HEK293 (cell line): ENCODE results near the gene KIF26B.

Experiments
- CTCF ChIA-PET: fragments of 350-600 bp; formaldehyde crosslinking; extraction: SDS; loops from one replicate; lab custom pipeline; 2021; ENCODE audit warnings: antibody characterized with exemption; lab: Yijun Ruan, JAX
- POLR2A ChIA-PET: fragments of 300-600 bp; formaldehyde crosslinking; extraction: SDS; loops from one replicate; lab custom pipeline; 2020; ENCODE audit warnings: antibody characterized with exemption, inconsistent platforms; lab: Yijun Ruan, JAX
- H3K27ac ChIP-seq: fragments of 200-500 bp; sonication (Bioruptor generic); 2 replicates; pipeline ENCODE4 v1.5.1; 2014; ENCODE audit warnings: low read depth, low read length, control low read depth, inconsistent platforms; ENCODE audit errors: extremely low read depth
- H3K36me3 ChIP-seq, 2 experiments: fragments of 200-500 bp in 1 of 2; sonication (Bioruptor generic) in 1 of 2; 1 replicate in 1 of 2; 2 replicates in 1 of 2; pipeline ENCODE4 v1.5.1; 2014 to 2017; ENCODE audit warnings: inconsistent platforms in 2 of 2, low read length in 2 of 2; ENCODE audit not compliant: control insufficient read depth in 2 of 2, insufficient read depth in 1 of 2
- H3K4me1 ChIP-seq: fragments of 200-500 bp; sonication (Bioruptor generic); 2 replicates; pipeline ENCODE4 v1.5.1; 2014; ENCODE audit warnings: mild to moderate bottlenecking, low read length, inconsistent platforms; ENCODE audit not compliant: control insufficient read depth, insufficient read depth
- H3K4me3 ChIP-seq: 2 replicates; pipeline ENCODE4 v1.5.1; 2011; ENCODE audit warnings: low read depth, mild to moderate bottlenecking, control low read depth, low read length, moderate library complexity
- H3K9me3 ChIP-seq: fragments of 200-500 bp; sonication (Bioruptor generic); 2 replicates; pipeline ENCODE4 v1.5.1; 2014; ENCODE audit warnings: low read depth, low read length, inconsistent platforms; ENCODE audit not compliant: control insufficient read depth, insufficient read depth
- KLF17 ChIP-seq: fragments of 450-650 bp; formaldehyde crosslinking; IDR thresholded peaks from 2 replicates; pipeline ENCODE4 v1.5.1; 2016; ENCODE audit warnings: missing biosample characterization, missing genetic modification characterization
- SP2 ChIP-seq: fragments of 450-650 bp; formaldehyde crosslinking; IDR thresholded peaks from 2 replicates; pipeline ENCODE4 v1.5.1; 2016; ENCODE audit warnings: missing biosample characterization, missing genetic modification characterization
- TCF7L2 ChIP-seq: IDR thresholded peaks from 2 replicates; pipeline ENCODE4 v1.6.1; 2011; ENCODE audit warnings: low read depth, mild to moderate bottlenecking, inconsistent platforms, low read length, moderate library complexity, borderline replicate concordance
- ZFHX2 ChIP-seq: fragments of 450-650 bp; formaldehyde crosslinking; conservative IDR thresholded peaks from 2 replicates; pipeline ENCODE4 v1.5.1; 2016; ENCODE audit warnings: missing biosample characterization, missing genetic modification characterization
- ZFP3 ChIP-seq: fragments of 450-650 bp; formaldehyde crosslinking; IDR thresholded peaks from 2 replicates; pipeline ENCODE4 v1.5.1; 2016; ENCODE audit warnings: low read depth, missing biosample characterization, missing genetic modification characterization
- ZNF10 ChIP-seq: fragments of 450-650 bp; formaldehyde crosslinking; IDR thresholded peaks from 2 replicates; pipeline ENCODE4 v1.5.1; 2017; ENCODE audit warnings: missing biosample characterization, missing genetic modification characterization
- ZNF175 ChIP-seq: fragments of 450-650 bp; formaldehyde crosslinking; IDR thresholded peaks from 2 replicates; pipeline ENCODE4 v1.5.1; 2016; ENCODE audit warnings: missing biosample characterization, missing genetic modification characterization
- ZNF280C ChIP-seq: fragments of 450-650 bp; formaldehyde crosslinking; IDR thresholded peaks from 2 replicates; pipeline ENCODE4 v1.5.1; 2016; ENCODE audit warnings: missing biosample characterization, missing genetic modification characterization
- ZNF416 ChIP-seq: fragments of 450-650 bp; formaldehyde crosslinking; IDR thresholded peaks from 2 replicates; pipeline ENCODE4 v1.5.1; 2016; ENCODE audit warnings: missing biosample characterization, missing genetic modification characterization
- ZNF488 ChIP-seq: fragments of 450-650 bp; formaldehyde crosslinking; IDR thresholded peaks from 2 replicates; pipeline ENCODE4 v1.5.1; 2016; ENCODE audit warnings: missing biosample characterization, missing genetic modification characterization
- ZNF514 ChIP-seq: fragments of 450-650 bp; formaldehyde crosslinking; IDR thresholded peaks from 2 replicates; pipeline ENCODE4 v1.5.1; 2016; ENCODE audit warnings: missing biosample characterization, missing genetic modification characterization
- ZNF560 ChIP-seq: fragments of 450-650 bp; formaldehyde crosslinking; IDR thresholded peaks from 2 replicates; pipeline ENCODE4 v1.5.1; 2017; ENCODE audit warnings: missing biosample characterization, missing genetic modification characterization, borderline replicate concordance
- ZNF600 ChIP-seq: fragments of 450-650 bp; formaldehyde crosslinking; IDR thresholded peaks from 2 replicates; pipeline ENCODE4 v1.5.1; 2016; ENCODE audit warnings: missing biosample characterization, missing genetic modification characterization
- ZNF660 ChIP-seq: fragments of 450-650 bp; IDR thresholded peaks from 2 replicates; pipeline ENCODE4 v1.5.1; 2018; ENCODE audit warnings: missing biosample characterization, mild to moderate bottlenecking, missing genetic modification characterization
- ZNF670 ChIP-seq: fragments of 450-650 bp; formaldehyde crosslinking; IDR thresholded peaks from 2 replicates; pipeline ENCODE4 v1.5.1; 2016; ENCODE audit warnings: missing biosample characterization, missing genetic modification characterization, low read depth
- ZNF701 ChIP-seq: fragments of 450-650 bp; formaldehyde crosslinking; IDR thresholded peaks from 2 replicates; pipeline ENCODE4 v1.5.1; 2016; ENCODE audit warnings: missing biosample characterization, missing genetic modification characterization
- ZNF785 ChIP-seq: fragments of 450-650 bp; formaldehyde crosslinking; IDR thresholded peaks from 2 replicates; pipeline ENCODE4 v1.5.1; 2016; ENCODE audit warnings: missing biosample characterization, missing genetic modification characterization
- TF ChIP-seq, protein P1 (sequence below): fragments of 450-650 bp; formaldehyde crosslinking; IDR thresholded peaks from 2 replicates; pipeline ENCODE4 v1.5.1; 2016; ENCODE audit warnings: missing biosample characterization, missing genetic modification characterization
- TF ChIP-seq, protein P2 (sequence below): fragments of 450-650 bp; formaldehyde crosslinking; IDR thresholded peaks from 2 replicates; pipeline ENCODE4 v1.5.1; 2017; ENCODE audit warnings: missing biosample characterization, missing genetic modification characterization
- TF ChIP-seq, protein P3 (sequence below): fragments of 450-650 bp; formaldehyde crosslinking; IDR thresholded peaks from 2 replicates; pipeline ENCODE4 v1.5.1; 2016; ENCODE audit warnings: missing biosample characterization, missing genetic modification characterization

The KIF26B gene

DNA sequence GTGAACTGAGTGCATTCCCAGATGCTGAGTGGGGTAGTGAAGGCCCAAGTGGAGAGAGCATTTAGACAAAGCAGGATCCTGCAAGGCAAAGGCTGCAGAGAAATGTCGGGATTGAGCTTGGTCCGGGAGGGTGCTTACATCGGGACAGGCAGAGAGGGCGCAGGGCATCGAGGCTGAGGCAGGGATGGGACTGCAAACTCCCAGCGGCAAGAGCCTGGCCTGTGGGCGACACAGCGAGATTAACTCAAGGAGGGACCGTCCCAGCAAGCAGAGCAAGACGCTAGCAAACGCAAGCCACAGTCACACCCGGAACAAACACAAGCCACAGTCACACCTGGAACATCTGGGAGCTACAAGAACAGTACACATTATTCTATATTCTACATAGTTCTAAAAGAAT is 537.5 kb downstream of the KIF26B start (continued):
- no peak for TF ChIP-seq KLF17

GRCh38 chr1:245693116-245693793 is 538.5 kb downstream of the KIF26B start:
- CTCF ChIA-PET = no interaction called here
- Histone ChIP-seq H3K9me3 (no peaks in the 10 kb centered on the region), H3K27ac (no peak overlapping the region), H3K36me3 (no peaks in the 10 kb centered on the region), H3K4me3 (no peak overlapping the region), H3K4me1 (no peaks in the 10 kb centered on the region)
- POLR2A ChIA-PET = no interaction called here
- no peak for TF ChIP-seq ZNF280C (tag by site-specific recombination)
- TF ChIP-seq ZFP3 = no peak

DNA sequence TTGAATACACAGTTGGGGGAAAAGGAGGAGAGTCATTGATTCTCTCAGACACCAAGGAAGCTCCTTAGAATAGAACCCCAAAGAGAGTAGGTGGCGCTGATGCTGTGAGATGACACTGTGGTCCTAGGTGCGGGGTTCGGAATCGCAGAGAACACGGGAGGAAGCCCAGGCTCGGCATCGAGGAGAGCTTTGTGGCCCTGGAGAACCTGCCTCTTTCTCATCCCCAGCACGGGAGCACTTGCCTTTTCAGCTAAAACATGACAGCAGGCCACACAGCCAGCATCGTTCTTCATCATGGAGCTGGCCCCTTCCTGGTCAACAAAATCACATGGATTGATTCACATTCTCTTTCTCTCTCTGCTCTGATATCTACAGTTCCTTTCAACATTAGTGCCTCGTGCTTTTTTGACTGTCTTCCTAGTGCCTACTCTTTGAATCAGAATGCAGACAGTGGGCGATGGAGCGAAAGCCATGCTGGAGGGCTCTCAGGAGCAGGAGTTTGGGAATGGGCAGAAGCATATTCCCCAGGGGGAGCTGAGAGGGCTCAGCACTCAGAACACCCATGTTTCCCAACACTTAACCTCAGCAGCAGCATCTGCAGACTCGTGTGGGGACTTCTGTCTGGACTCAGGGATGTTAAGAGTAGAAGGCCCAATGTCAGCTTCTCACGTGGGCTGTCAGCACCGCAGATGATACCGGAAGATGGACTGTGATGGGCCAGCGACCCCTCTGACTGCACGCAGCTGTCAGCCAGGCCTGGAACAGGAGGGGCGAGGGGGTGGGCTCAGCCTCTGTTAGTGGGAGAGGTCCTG is 539.4 kb downstream of the KIF26B start:
- Histone ChIP-seq H3K4me3 (no peak overlapping the region), H3K27ac (no peak overlapping the region), H3K4me1 (no peaks in the 10 kb centered on the region), H3K36me3 (no peaks in the 10 kb centered on the region), H3K9me3 (no peaks in the 10 kb centered on the region)
- TF ChIP-seq ZNF560 (tag by site-specific recombination) (no peak), ZNF701 (tag by site-specific recombination) (no peak), TCF7L2 (no peak), ZNF10 (tag by site-specific recombination) (no peak), ZNF660 (tag by site-specific recombination) (no peak), SP2 (tag by site-specific recombination) (no peak), ZNF175 (tag by site-specific recombination) (no peak), ZNF488 (no peak), ZNF514 (tag by site-specific recombination) (no peak), ZNF416 (no peak), ZNF785 (tag by site-specific recombination) (no peak), ZFHX2 (no peak), ZNF600 (tag by site-specific recombination) (no peak), ZNF670 (no peak)
- TF ChIP-seq, protein P1, sequence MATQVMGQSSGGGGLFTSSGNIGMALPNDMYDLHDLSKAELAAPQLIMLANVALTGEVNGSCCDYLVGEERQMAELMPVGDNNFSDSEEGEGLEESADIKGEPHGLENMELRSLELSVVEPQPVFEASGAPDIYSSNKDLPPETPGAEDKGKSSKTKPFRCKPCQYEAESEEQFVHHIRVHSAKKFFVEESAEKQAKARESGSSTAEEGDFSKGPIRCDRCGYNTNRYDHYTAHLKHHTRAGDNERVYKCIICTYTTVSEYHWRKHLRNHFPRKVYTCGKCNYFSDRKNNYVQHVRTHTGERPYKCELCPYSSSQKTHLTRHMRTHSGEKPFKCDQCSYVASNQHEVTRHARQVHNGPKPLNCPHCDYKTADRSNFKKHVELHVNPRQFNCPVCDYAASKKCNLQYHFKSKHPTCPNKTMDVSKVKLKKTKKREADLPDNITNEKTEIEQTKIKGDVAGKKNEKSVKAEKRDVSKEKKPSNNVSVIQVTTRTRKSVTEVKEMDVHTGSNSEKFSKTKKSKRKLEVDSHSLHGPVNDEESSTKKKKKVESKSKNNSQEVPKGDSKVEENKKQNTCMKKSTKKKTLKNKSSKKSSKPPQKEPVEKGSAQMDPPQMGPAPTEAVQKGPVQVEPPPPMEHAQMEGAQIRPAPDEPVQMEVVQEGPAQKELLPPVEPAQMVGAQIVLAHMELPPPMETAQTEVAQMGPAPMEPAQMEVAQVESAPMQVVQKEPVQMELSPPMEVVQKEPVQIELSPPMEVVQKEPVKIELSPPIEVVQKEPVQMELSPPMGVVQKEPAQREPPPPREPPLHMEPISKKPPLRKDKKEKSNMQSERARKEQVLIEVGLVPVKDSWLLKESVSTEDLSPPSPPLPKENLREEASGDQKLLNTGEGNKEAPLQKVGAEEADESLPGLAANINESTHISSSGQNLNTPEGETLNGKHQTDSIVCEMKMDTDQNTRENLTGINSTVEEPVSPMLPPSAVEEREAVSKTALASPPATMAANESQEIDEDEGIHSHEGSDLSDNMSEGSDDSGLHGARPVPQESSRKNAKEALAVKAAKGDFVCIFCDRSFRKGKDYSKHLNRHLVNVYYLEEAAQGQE (tag by site-specific recombination) = no peak
- TF ChIP-seq, protein P2, sequence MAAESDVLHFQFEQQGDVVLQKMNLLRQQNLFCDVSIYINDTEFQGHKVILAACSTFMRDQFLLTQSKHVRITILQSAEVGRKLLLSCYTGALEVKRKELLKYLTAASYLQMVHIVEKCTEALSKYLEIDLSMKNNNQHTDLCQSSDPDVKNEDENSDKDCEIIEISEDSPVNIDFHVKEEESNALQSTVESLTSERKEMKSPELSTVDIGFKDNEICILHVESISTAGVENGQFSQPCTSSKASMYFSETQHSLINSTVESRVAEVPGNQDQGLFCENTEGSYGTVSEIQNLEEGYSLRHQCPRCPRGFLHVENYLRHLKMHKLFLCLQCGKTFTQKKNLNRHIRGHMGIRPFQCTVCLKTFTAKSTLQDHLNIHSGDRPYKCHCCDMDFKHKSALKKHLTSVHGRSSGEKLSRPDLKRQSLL = no peak
- TF ChIP-seq, protein P3, sequence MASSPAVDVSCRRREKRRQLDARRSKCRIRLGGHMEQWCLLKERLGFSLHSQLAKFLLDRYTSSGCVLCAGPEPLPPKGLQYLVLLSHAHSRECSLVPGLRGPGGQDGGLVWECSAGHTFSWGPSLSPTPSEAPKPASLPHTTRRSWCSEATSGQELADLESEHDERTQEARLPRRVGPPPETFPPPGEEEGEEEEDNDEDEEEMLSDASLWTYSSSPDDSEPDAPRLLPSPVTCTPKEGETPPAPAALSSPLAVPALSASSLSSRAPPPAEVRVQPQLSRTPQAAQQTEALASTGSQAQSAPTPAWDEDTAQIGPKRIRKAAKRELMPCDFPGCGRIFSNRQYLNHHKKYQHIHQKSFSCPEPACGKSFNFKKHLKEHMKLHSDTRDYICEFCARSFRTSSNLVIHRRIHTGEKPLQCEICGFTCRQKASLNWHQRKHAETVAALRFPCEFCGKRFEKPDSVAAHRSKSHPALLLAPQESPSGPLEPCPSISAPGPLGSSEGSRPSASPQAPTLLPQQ = no peak
- ChIA-PET CTCF (no interaction called here), POLR2A (no interaction called here)
